HG02642 (cell line): ENCODE data around the gene C2orf68.
A peak's percentile ranks its signal among the peaks of the same experiment; 100 is the strongest.
"Not testable (repeated sequence)": the region's sequence is repeated elsewhere in the genome, so short reads cannot be mapped to it uniquely, and the experiment has no call there.

Source experiments
- ATAC-seq: cut with Tn5 transposase; IDR thresholded peaks from one replicate; pipeline ENCODE4 v1.9.1; 2021; ENCODE audit warnings: mild to moderate bottlenecking; ENCODE audit not compliant: unreplicated experiment, poor library complexity

Gene C2orf68

GRCh38 chr2:85635011-85635410, 23.1 kb upstream of the C2orf68 start:
- no peak for ATAC-seq

- no peak for ATAC-seq
These were observed 19.4 kb upstream of the C2orf68 start for GRCh38 chr2:85631316-85631715.

GRCh38 chr2:85628658-85629057, 16.8 kb upstream of the C2orf68 start:
- peak; percentile 71 for ATAC-seq

- no peak for ATAC-seq
These were observed 12.1 kb upstream of the C2orf68 start for GRCh38 chr2:85623991-85624390.

- no peak for ATAC-seq
These were observed 9.5 kb upstream of the C2orf68 start for GRCh38 chr2:85621338-85621737.

GRCh38 chr2:85619617-85620016, 7.8 kb upstream of the C2orf68 start:
- no peak for ATAC-seq

- not testable (repeated sequence) for ATAC-seq
These were observed 5.9 kb upstream of the C2orf68 start for GRCh38 chr2:85617723-85618122.

- no peak for ATAC-seq
These were observed 3.5 kb upstream of the C2orf68 start for GRCh38 chr2:85615413-85615728.

- ATAC-seq = not testable (repeated sequence)
These were observed 2.9 kb upstream of the C2orf68 start for GRCh38 chr2:85614757-85615156.

- ATAC-seq = no peak
These were observed 2.0 kb upstream of the C2orf68 start for GRCh38 chr2:85613717-85614515.

- no peak for ATAC-seq
These were observed 605 bp downstream of the C2orf68 start for GRCh38 chr2:85611217-85611704.

- no peak for ATAC-seq
These were observed 4.3 kb downstream of the C2orf68 start for GRCh38 chr2:85607268-85608215.

GRCh38 chr2:85606116-85606455, 5.8 kb downstream of the C2orf68 start:
- no peak for ATAC-seq

GRCh38 chr2:85605406-85606115, 6.3 kb downstream of the C2orf68 start:
- ATAC-seq = no peak

GRCh38 chr2:85604568-85605339, 7.1 kb downstream of the C2orf68 start:
- no peak for ATAC-seq

- not testable (repeated sequence) for ATAC-seq
These were observed 7.8 kb downstream of the C2orf68 start for GRCh38 chr2:85604133-85604444.

GRCh38 chr2:85602476-85603234, 9.2 kb downstream of the C2orf68 start, which contains the start of gene TMEM150A:
TMEM150A (minus strand) TSS chr2:85602698; CDS start chr2:85601948, 750 bp downstream.
- ATAC-seq = peak; percentile 97

- peak; percentile 43 for ATAC-seq
These were observed 9.9 kb downstream of the C2orf68 start for GRCh38 chr2:85601771-85602475.
